ENCODE results near the gene WFDC6. TPM values are rescaled to one million over a fixed set of nuclear protein-coding genes. Genes with fewer than 3 reads are reported as not detected.

The WFDC6 gene
- total and polyA plus RNA-seq, 2 donors (not counting 1 experiment from before 2014, with no cell fraction given), result not detected

DNA sequence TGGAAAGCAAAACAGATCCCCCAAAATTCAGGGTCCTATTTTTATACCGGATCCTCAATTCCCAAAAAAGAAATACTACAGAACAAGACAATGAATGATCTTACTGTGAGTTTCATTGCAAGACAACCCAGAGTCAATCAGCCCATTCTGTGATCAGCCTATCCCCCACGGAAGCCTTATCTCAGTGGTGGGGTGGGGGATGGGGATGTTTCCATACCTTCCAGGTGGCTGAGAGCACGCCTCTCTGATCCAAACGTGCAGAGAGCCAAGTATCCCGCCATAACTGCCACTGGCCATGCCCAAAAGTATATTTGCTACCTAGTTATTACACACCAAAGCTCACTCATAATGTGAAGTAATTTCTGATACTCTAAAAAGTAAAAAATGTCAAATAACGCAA, 54.6 kb downstream of the WFDC6 start:
- Histone ChIP-seq H4K20me1 (ENCODE audit: control insufficient read depth, insufficient read depth, low read length, poor library complexity, severe bottlenecking) (no peaks in the 10 kb centered on the region), H3K9ac (ENCODE audit: low read length) (no peak overlapping the region), H3K9me3 (ENCODE audit: control extremely low read depth in 1 of 3, control insufficient read depth in 2 of 3, insufficient read depth in 1 of 3, low read length in 2 of 3) (no peaks in the 10 kb centered on the region), H2AFZ (ENCODE audit: insufficient read depth, low read depth, low read length, poor library complexity, severe bottlenecking) (no peak overlapping the region), H3K79me2 (ENCODE audit: control insufficient read depth, insufficient read depth, low read length) (no peaks in the 10 kb centered on the region), H3K4me3 (ENCODE audit: control extremely low read depth in 1 of 5, extremely low read depth in 1 of 5, insufficient read depth in 1 of 5, low read depth in 2 of 5, low read length in 4 of 5) (no peak overlapping the region), H3K36me3 (replicated peaks in 1 of 2; ENCODE audit: control extremely low read depth in 1 of 2, control insufficient read depth in 1 of 2, extremely low read depth in 1 of 2, insufficient read depth in 2 of 2, low read length in 1 of 2) (no peaks in the 10 kb centered on the region), H3K27ac (ENCODE audit: low read length in 2 of 2) (no peak overlapping the region), H3K4me2 (replicated peaks; ENCODE audit: low read depth, low read length, poor library complexity, severe bottlenecking) (no peak overlapping the region), H3K4me1 (ENCODE audit: control insufficient read depth in 2 of 2, insufficient read depth in 2 of 2, low read length in 2 of 2) (no peaks in the 10 kb centered on the region), H3K27me3 (replicated peaks in 1 of 4; ENCODE audit: control extremely low read depth in 1 of 4, control insufficient read depth in 3 of 4, insufficient read depth in 4 of 4, low read length in 3 of 4) (peaks cover 0 to 33% (median 9%) of the 10 kb centered on the region in 4 experiments)
- CTCF ChIA-PET, result interaction anchor here (1.2 to 2.4 kb wide), 7 partner anchors 20 to 190 kb away, joined by 3 to 13 read pairs (median 6); partner anchors contain the start of gene SYS1
- peaks cover 54% of the 10 kb centered on the region for H3K27me3 Mint-ChIP-seq
- H3K4me3 Mint-ChIP-seq, result no peak overlapping the region
- no peak overlapping the region for H3K27ac Mint-ChIP-seq
- WGBS (ENCODE audit: insufficient coverage), result 90% methylated on average over 2 of the region's 6 CpGs
- ATAC-seq (ENCODE audit: low read depth) (no peak), DNase-seq (no peak)
- H3K9me3 Mint-ChIP-seq (ENCODE audit: insufficient read depth), result no peaks in the 10 kb centered on the region
- TF ChIP-seq EZH2 (IDR thresholded peaks at IDR 0.05; ENCODE audit: borderline replicate concordance, insufficient read depth, low read depth, low read length, poor library complexity, severe bottlenecking), result no peak
- TF ChIP-seq, protein P1, sequence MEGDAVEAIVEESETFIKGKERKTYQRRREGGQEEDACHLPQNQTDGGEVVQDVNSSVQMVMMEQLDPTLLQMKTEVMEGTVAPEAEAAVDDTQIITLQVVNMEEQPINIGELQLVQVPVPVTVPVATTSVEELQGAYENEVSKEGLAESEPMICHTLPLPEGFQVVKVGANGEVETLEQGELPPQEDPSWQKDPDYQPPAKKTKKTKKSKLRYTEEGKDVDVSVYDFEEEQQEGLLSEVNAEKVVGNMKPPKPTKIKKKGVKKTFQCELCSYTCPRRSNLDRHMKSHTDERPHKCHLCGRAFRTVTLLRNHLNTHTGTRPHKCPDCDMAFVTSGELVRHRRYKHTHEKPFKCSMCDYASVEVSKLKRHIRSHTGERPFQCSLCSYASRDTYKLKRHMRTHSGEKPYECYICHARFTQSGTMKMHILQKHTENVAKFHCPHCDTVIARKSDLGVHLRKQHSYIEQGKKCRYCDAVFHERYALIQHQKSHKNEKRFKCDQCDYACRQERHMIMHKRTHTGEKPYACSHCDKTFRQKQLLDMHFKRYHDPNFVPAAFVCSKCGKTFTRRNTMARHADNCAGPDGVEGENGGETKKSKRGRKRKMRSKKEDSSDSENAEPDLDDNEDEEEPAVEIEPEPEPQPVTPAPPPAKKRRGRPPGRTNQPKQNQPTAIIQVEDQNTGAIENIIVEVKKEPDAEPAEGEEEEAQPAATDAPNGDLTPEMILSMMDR (IDR thresholded peaks at IDR 0.05), result no peak
- intact Hi-C loops (cut with micrococcal nuclease), result no loop called here
- POLR2A ChIA-PET, result no interaction called here
- no peaks in the 10 kb centered on the region for H3K4me1 Mint-ChIP-seq

Small RNA genes lying within 50 kb of the gene (small RNA-seq; reads per million reads assigned to genes)
- not detected for gene AL031663.1 (ENCODE audit: insufficient read length, low read depth, low replicate concordance)
- not detected for gene HSPD1P21 (ENCODE audit: insufficient read length, low read depth, low replicate concordance)
- not detected for gene RNA5SP485 (ENCODE audit: insufficient read length, low read depth, low replicate concordance)

Other genes starting within 250 kb of the WFDC6 start
- not detected in 2 replicates for gene RBPJL, start 232.6 kb downstream of the WFDC6 start, total RNA-seq
- not detected in 2 replicates for gene RBPJL, start 232.6 kb downstream of the WFDC6 start, polyA plus RNA-seq
- gene MATN4, start 231.2 kb downstream of the WFDC6 start, total RNA-seq, result not detected in 2 replicates
- gene MATN4, start 231.2 kb downstream of the WFDC6 start, polyA plus RNA-seq, result not detected in 2 replicates
- 0.19 TPM in 1 of 2 replicates, not detected in the other for gene SDC4, start 191.1 kb downstream of the WFDC6 start, total RNA-seq
- 0.04 and 0.20 TPM in 2 replicates for gene SDC4, start 191.1 kb downstream of the WFDC6 start, polyA plus RNA-seq
- gene SYS1, start 176.3 kb downstream of the WFDC6 start, total RNA-seq, result 57.7 and 61.4 TPM in 2 replicates
- 25.1 and 25.3 TPM in 2 replicates for gene SYS1, start 176.3 kb downstream of the WFDC6 start, polyA plus RNA-seq
- not detected in 2 replicates for gene TP53TG5, start 161.2 kb downstream of the WFDC6 start, total RNA-seq
- gene TP53TG5, start 161.2 kb downstream of the WFDC6 start, polyA plus RNA-seq, result not detected in 2 replicates
- gene DBNDD2, start 131.2 kb downstream of the WFDC6 start, total RNA-seq, result 3.6 TPM in 2 replicates
- gene DBNDD2, start 131.2 kb downstream of the WFDC6 start, polyA plus RNA-seq, result 3.1 and 9.1 TPM in 2 replicates
- 106 and 110 TPM in 2 replicates for gene PIGT, start 123.3 kb downstream of the WFDC6 start, total RNA-seq
- gene PIGT, start 123.3 kb downstream of the WFDC6 start, polyA plus RNA-seq, result 41.5 and 51.6 TPM in 2 replicates
- 1.0 TPM in 1 of 2 replicates, not detected in the other for gene WFDC2, start 69.7 kb downstream of the WFDC6 start, total RNA-seq
- 0.81 TPM in 1 of 2 replicates, not detected in the other for gene WFDC2, start 69.7 kb downstream of the WFDC6 start, polyA plus RNA-seq
- gene SPINT3, start 23.9 kb downstream of the WFDC6 start, total RNA-seq, result not detected in 2 replicates
- not detected in 2 replicates for gene SPINT3, start 23.9 kb downstream of the WFDC6 start, polyA plus RNA-seq
- not detected in 2 replicates for gene EPPIN, start 7.9 kb upstream of the WFDC6 start, total RNA-seq
- gene EPPIN, start 7.9 kb upstream of the WFDC6 start, polyA plus RNA-seq, result not detected in 2 replicates
- gene WFDC8, start 39.8 kb upstream of the WFDC6 start, total RNA-seq, result not detected in 2 replicates
- gene WFDC8, start 39.8 kb upstream of the WFDC6 start, polyA plus RNA-seq, result not detected in 2 replicates
- not detected in 2 replicates for gene WFDC10A, start 90.3 kb upstream of the WFDC6 start, total RNA-seq
- gene WFDC10A, start 90.3 kb upstream of the WFDC6 start, polyA plus RNA-seq, result not detected in 2 replicates
- gene WFDC9, start 91.8 kb upstream of the WFDC6 start, total RNA-seq, result not detected in 2 replicates
- gene WFDC9, start 91.8 kb upstream of the WFDC6 start, polyA plus RNA-seq, result not detected in 2 replicates
- not detected in 2 replicates for gene WFDC11, start 130.8 kb upstream of the WFDC6 start, total RNA-seq
- gene WFDC11, start 130.8 kb upstream of the WFDC6 start, polyA plus RNA-seq, result not detected in 2 replicates
- gene WFDC13, start 162.6 kb upstream of the WFDC6 start, total RNA-seq, result not detected in 2 replicates
- not detected in 2 replicates for gene WFDC13, start 162.6 kb upstream of the WFDC6 start, polyA plus RNA-seq
- not detected in 2 replicates for gene WFDC10B, start 165.5 kb upstream of the WFDC6 start, total RNA-seq
- gene WFDC10B, start 165.5 kb upstream of the WFDC6 start, polyA plus RNA-seq, result 0.30 TPM in 1 of 2 replicates, not detected in the other
- not detected in 2 replicates for gene SPINT4, start 182.9 kb upstream of the WFDC6 start, total RNA-seq
- not detected in 2 replicates for gene SPINT4, start 182.9 kb upstream of the WFDC6 start, polyA plus RNA-seq

Data from B cell (primary cell).